A673 (cell line): ENCODE data around the gene GALNT2. TPM values are rescaled to one million over a fixed set of nuclear protein-coding genes. Genes with fewer than 3 reads are reported as not detected.

Experiments used
- BruUV-seq: library from RNA; stranded (reverse); fragments of 400-500 nt; replicated peaks from 2 replicates; lab custom pipeline; 2021; lab: Mats Ljungman, UMichigan
- CTCF ChIA-PET: fragments of 300-600 bp; sonication (Branson Sonifier 250); formaldehyde crosslinking; loops from one replicate; lab custom pipeline; 2022; ENCODE audit warnings: antibody characterized with exemption; lab: Charles Lee
- POLR2A ChIA-PET: fragments of 300-600 bp; sonication (Branson Sonifier 250); formaldehyde crosslinking; loops from one replicate; lab custom pipeline; 2022; ENCODE audit warnings: antibody characterized with exemption; ENCODE audit not compliant: low non-redundant PET; lab: Charles Lee
- DNase-seq: peaks from one replicate; pipeline ENCODE4 v3.0.0-alpha.2; 2015; ENCODE audit warnings: low spot score
- H3K27ac ChIP-seq: fragments of 200-600 bp; sonication (generic); 2 replicates; pipeline ENCODE4 v1.5.1; 2016; ENCODE audit warnings: mixed run types, low read depth, mild to moderate bottlenecking, mixed read lengths, antibody characterized with exemption, low read length; ENCODE audit not compliant: poor library complexity, severe bottlenecking
- H3K27me3 ChIP-seq: fragments of 200-600 bp; sonication (generic); replicated peaks from 2 replicates; pipeline ENCODE4 v1.6.1; 2017; ENCODE audit warnings: mixed run types, low read depth, mild to moderate bottlenecking, mixed read lengths, antibody characterized with exemption, low read length; ENCODE audit not compliant: insufficient read depth, poor library complexity
- H3K36me3 ChIP-seq: fragments of 200-600 bp; sonication (generic); 2 replicates; pipeline ENCODE4 v1.6.1; 2016; ENCODE audit warnings: mixed run types, mild to moderate bottlenecking, mixed read lengths, antibody characterized with exemption, low read length; ENCODE audit not compliant: insufficient read depth, poor library complexity, severe bottlenecking
- H3K4me1 ChIP-seq: fragments of 200-600 bp; sonication (generic); 2 replicates; pipeline ENCODE4 v1.6.1; 2017; ENCODE audit warnings: mixed run types, mild to moderate bottlenecking, mixed read lengths, antibody characterized with exemption, low read length; ENCODE audit not compliant: insufficient read depth, poor library complexity, severe bottlenecking
- H3K4me3 ChIP-seq: fragments of 200-600 bp; sonication (generic); 2 replicates; pipeline ENCODE4 v1.5.1; 2016; ENCODE audit warnings: low read depth, mixed run types, mild to moderate bottlenecking, mixed read lengths, low read length; ENCODE audit not compliant: poor library complexity, severe bottlenecking
- H3K9me3 ChIP-seq: fragments of 200-600 bp; sonication (generic); 2 replicates; pipeline ENCODE4 v1.6.1; 2016; ENCODE audit warnings: mixed run types, low read depth, mild to moderate bottlenecking, mixed read lengths, antibody characterized with exemption, low read length; ENCODE audit not compliant: poor library complexity, severe bottlenecking
- CTCF ChIP-seq: fragments of 300-800, 200-600 bp; sonication (generic); conservative IDR thresholded peaks from 2 replicates; pipeline ENCODE4 v1.5.1; 2017; ENCODE audit warnings: low read depth, mild to moderate bottlenecking, antibody characterized with exemption, low read length, moderate library complexity, mixed read lengths
- EZH2 ChIP-seq: fragments of 200-600 bp; sonication (generic); IDR thresholded peaks from 2 replicates; pipeline ENCODE4 v1.6.1; 2017; ENCODE audit warnings: borderline replicate concordance, low read depth, mild to moderate bottlenecking, mixed read lengths, antibody characterized with exemption, low read length; ENCODE audit not compliant: poor library complexity, severe bottlenecking
- intact Hi-C: fragments of 100-400 bp; cut with micrococcal nuclease; formaldehyde crosslinking; loops from one replicate; pipeline ENCODE4 v1.10.0; 2022; ENCODE audit not compliant: unreplicated experiment
- total RNA-seq: library from RNA; stranded (reverse); gene quantifications from 2 replicates; pipeline ENCODE4 v1.2.3, GENCODE V29; 2021

The GALNT2 gene
- total RNA-seq, 1 experiment from 2014 or later = 94.6 TPM

- Histone ChIP-seq H3K27me3 (no peaks in the 10 kb centered on the region), H3K27ac (no peak overlapping the region), H3K36me3 (no peaks in the 10 kb centered on the region), H3K9me3 (no peaks in the 10 kb centered on the region), H3K4me1 (peaks cover 57% of the 10 kb centered on the region), H3K4me3 (no peak overlapping the region)
- ChIA-PET POLR2A (no interaction called here), CTCF (no interaction called here)
- DNase-seq = no peak
- TF ChIP-seq CTCF (no peak), EZH2 (no peak)
- no TSS peak for BruUV-seq
- intact Hi-C loops = no loop called here
Measured at GRCh38 chr1:230228236-230228897, 161.3 kb downstream of the GALNT2 start.

- POLR2A ChIA-PET = no interaction called here
- Histone ChIP-seq H3K27me3 (no peaks in the 10 kb centered on the region), H3K9me3 (no peaks in the 10 kb centered on the region), H3K27ac (peak overlapping the region; percentile 96), H3K36me3 (no peaks in the 10 kb centered on the region), H3K4me1 (peaks cover 54% of the 10 kb centered on the region), H3K4me3 (no peak overlapping the region)
- intact Hi-C loops = loop anchor here (10.0 kb wide), 1 partner anchor 165 kb away; the partner anchor contains the start of gene GALNT2
- TF ChIP-seq CTCF (no peak), EZH2 (no peak)
- no peak for DNase-seq
- CTCF ChIA-PET = no interaction called here
- no TSS peak for BruUV-seq
Measured at GRCh38 chr1:230230273-230230672, 163.2 kb downstream of the GALNT2 start.

- intact Hi-C loops = loop anchor here (10.0 kb wide), 1 partner anchor 166 kb away; the partner anchor contains the start of gene GALNT2
- DNase-seq = no peak
- Histone ChIP-seq H3K4me1 (peaks cover 56% of the 10 kb centered on the region), H3K27ac (peak overlapping the region; percentile 96), H3K9me3 (no peaks in the 10 kb centered on the region), H3K36me3 (no peaks in the 10 kb centered on the region), H3K27me3 (no peaks in the 10 kb centered on the region), H3K4me3 (peak overlapping the region; percentile 32)
- no TSS peak for BruUV-seq
- CTCF ChIA-PET = no interaction called here
- TF ChIP-seq CTCF (no peak), EZH2 (no peak)
- POLR2A ChIA-PET = interaction anchor here (1.0 kb wide), 1 partner anchor 77 kb away, joined by 3 read pairs; no protein-coding TSS in a partner anchor
Measured at GRCh38 chr1:230230948-230231773, 164.1 kb downstream of the GALNT2 start.
